GM12891 (cell line): ENCODE measurements around the gene FBXL15.

Experiments
- DNase-seq: peaks from one replicate; pipeline ENCODE4 v3.0.0; 2011; ENCODE audit warnings: low spot score; ENCODE audit not compliant: insufficient read length
- FAIRE-seq: peaks from 2 replicates; lab custom pipeline; 2011; peaks lifted over from hg19 to GRCh38; lab: Jason Lieb, UNC
- PAX5 ChIP-seq: IDR thresholded peaks from 2 replicates; pipeline ENCODE4 v1.6.1; 2011; ENCODE audit warnings: low read length, moderate library complexity, mild to moderate bottlenecking; ENCODE audit not compliant: insufficient read depth, severe bottlenecking
- POLR2A ChIP-seq: IDR thresholded peaks from 2 replicates; pipeline ENCODE4 v1.6.1; 2011; ENCODE audit warnings: low read depth, low read length, control low read depth
- POLR2AphosphoS5 ChIP-seq: IDR thresholded peaks from 2 replicates; pipeline ENCODE4 v1.6.1; 2011; ENCODE audit warnings: low read depth, low read length, control low read depth
- POU2F2 ChIP-seq: IDR thresholded peaks from 2 replicates; pipeline ENCODE4 v1.6.1; 2011; ENCODE audit warnings: low read depth, mild to moderate bottlenecking, control low read depth, low read length, moderate library complexity
- SPI1 ChIP-seq: IDR thresholded peaks from 2 replicates; pipeline ENCODE4 v1.6.1; 2011; ENCODE audit warnings: low read depth, low read length, control low read depth
- TAF1 ChIP-seq: IDR thresholded peaks from 2 replicates; pipeline ENCODE4 v1.6.1; 2011; ENCODE audit warnings: low read depth, low read length, control low read depth

Gene FBXL15

DNA sequence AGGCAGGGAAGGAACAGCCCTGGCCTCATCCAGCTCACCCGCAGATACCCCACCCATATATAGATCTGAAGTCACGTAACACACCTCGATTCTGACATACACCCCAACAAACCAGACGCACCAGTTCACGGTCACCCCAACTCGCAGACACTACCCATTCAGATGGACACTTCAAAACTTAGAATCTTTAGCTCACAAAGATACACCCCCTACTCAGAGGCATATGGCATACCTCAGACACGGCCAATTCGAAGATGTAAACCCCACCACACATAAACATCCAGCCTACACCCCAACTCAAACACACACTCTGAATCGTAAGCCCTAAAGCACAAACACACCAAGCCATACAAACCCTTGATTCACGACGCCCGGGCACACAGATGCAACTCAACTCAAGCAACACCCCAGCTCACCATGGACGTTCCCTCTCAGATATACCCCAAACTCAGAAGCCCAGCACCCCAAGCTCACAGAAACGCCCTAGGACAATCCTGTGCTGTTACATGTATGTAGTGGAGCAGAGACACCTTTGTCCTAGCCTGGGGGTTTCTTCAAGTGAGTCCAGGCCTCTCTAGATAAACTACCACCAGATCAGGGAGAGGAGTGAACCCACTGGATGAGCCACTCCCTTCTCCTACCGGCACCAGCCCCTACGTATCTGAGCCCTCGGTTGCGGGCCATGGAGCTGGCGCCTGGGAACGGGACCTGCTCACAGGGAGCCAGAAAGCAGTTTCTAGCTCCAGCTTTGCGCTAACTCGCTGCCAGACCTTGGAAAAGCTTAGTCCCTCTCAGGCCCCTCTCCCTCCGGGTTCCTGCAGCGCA, 10.8 kb upstream of the FBXL15 start:
- peak; percentile 44; the same call in 1 of the 2 replicates for TF ChIP-seq POLR2A
- TF ChIP-seq POU2F2, result 0 out of 2 replicates have a peak, but pooled peaks have one; percentile 54
- no peak for TF ChIP-seq SPI1
- peak; percentile 35 for FAIRE-seq
- DNase-seq, result peak; percentile 30

DNA sequence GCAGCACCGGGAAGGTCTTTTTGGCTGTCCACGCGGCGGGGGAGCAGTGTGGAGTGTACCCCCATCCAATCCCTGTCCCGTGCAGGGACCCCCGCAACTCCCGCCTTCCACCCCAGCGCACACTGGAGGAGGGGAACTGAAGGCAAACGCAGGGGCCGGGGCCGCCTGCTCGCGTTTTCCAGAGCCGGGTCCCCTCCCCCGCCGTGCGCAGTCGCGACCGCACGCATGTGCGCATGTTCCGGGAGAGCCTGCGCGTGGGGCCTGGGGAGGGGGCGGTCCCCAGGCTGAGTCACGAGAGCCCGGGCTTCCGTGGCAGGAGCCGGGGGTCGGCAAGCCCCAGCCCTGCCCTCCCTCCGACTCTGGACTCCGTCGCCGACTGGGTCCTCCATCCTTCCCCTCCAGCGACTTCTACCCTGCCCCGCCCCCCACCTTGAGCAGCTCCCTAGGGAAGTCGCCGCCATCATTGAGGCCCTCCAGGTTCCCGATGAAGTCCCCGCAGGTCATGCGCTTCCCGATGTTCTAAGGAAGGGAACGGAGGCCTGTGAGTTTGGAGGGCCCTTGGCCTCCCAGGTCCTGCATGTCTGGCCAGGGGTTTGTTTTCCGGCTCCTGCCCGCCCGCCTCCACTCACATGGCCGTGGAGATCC, 10.1 kb upstream of the FBXL15 start:
- FAIRE-seq (no peak), DNase-seq (peak; percentile 45)
- TF ChIP-seq SPI1 (no peak), POLR2A (0 out of 2 replicates have a peak, but pooled peaks have one; percentile 2)

DNA sequence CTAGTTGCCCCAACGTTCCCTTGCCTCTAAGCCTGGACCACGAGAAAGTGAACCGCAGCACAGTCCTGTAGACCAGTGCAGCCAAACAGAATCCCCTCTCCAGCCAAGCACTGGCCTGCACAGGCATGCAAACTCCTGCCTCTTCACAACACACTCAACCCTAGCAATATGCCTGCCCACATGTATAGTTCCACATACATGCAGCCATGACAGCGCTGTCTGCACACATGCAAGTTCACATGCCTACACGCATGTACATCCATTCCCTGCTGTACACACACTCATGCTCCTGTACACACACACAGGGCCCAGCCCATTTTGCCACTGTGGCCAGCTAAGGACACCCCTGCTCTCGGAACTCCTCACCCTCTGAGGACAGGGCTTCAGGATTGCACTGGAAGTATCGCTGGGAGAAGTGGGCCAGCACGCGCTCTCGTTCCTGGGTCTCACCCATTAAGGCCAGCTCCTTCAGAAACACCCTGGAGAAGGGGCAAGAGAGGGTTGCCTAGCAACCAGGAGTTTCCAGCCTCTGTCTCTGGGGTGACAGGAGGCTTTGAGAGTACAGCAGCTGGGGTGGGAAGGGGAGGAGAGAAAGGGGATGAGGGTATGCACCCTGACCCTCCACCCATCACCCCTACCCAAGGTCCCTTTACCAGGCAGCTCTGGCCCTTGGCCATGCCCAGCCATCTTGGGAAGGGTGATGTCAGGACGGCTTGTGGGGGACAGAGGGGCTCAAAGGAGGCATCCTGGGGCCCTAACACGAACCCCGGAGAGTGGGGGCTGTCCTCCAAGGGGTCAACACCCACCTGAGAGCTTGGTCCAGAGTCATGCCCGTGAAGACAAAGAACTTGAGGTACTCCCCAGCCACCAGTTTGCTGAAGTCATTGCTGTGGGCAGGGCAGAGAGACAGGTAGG, 9.0 kb upstream of the FBXL15 start:
- FAIRE-seq (no peak), DNase-seq (no peak)
- TF ChIP-seq POLR2AphosphoS5, result no peak
- TF ChIP-seq SPI1, result no peak
- TF ChIP-seq TAF1, result no peak
- TF ChIP-seq POLR2A, result no peak
- no peak for TF ChIP-seq POU2F2
- TF ChIP-seq PAX5, result no peak

DNA sequence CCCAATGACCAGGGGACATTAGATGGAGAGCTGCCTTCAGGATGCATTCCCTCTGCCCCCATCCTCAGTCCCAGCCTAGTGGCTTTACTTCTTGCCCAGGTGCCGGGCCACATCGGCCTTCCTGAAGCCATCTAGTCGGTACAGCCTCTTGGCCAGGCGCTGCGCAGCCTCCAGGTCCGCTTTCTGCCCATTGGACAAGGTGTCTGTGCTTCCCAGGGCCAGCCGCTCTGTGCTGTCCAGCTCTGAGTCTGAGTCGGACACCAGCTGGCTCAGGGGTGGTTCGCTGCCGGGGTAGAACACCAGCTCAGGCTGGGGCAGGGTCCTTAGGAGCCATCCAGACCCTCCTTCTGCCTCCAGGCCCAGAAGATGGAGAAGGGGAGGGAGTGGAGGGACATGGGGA, 8.3 kb upstream of the FBXL15 start:
- FAIRE-seq (no peak), DNase-seq (no peak)
- TF ChIP-seq SPI1 (no peak), POLR2AphosphoS5 (no peak), POU2F2 (no peak), TAF1 (no peak), PAX5 (no peak), POLR2A (no peak)

DNA sequence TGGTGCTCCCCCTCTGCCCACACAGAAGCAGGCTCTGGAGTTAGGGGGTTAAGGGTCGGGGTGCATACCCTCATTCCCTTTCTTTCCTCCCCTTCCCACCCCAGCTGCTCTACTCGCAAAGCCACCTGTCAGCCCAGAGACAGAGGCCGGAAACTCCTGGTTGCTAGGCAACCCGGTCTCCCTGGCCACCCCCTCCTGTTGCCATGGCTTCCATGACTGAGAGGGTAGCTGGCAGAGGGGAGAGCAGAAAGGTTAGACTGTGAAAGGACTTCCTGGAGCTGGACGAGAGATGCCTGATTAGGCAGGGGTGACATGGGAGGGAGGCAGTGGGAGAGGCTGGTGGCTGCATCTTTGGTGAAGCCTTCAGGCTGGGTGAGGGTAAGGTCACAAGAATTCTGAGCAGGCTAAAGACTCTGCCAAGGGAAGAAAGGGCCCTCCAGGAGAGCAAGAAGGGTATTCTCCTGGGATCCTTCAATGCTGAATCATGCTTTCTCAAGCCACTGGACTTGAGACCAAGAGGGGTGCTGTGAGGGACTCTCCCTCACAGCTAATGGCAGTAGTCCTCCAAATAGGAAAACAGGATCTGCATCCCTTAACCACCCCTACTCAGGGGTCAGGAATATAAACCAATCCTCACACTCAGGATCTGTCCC, 7.5 kb upstream of the FBXL15 start:
- FAIRE-seq (peak; percentile 65), DNase-seq (peak; percentile 82)
- TF ChIP-seq POLR2AphosphoS5 (no peak), SPI1 (no peak), POU2F2 (no peak), POLR2A (no peak), TAF1 (no peak), PAX5 (no peak)

DNA sequence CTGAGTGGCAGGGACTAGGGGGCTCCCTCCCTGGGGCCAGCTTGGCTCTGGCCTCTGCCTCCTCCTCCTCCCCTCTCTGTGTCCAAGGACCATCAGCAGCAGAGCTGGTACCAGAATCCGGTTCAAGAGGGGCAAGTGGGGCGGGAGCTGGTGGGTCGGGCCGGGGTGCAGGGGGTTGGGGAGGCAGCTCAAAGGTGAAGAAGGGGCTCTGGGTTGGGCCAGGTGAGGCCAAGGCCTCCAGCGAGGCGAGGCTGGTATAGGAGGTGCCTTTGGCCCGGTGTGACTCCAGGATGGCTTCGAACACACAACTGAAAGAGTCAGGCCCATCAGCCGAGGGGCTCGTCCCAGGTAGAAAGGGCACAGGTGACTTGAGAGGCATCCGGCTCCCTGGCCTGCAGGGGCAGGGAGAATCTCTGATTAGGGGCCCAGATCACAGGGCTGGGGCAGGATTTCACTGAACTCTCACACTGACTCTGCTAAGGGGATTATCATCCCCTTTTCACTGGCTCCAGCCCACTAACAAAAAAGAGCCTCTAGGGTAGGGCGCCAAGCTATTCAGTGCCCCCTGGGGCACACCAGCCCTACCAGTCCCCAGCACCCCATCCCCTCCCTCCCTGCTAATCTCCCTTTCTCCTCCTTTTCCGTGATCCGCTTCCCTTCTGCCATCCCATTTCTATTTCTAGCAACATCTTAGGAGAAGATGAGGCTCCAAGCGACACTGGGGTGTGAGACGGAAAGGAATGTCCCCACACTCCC, 6.7 kb upstream of the FBXL15 start:
- FAIRE-seq, result no peak
- TF ChIP-seq SPI1 (no peak), POLR2AphosphoS5 (no peak), POU2F2 (no peak), PAX5 (no peak), POLR2A (no peak), TAF1 (no peak)
- no peak for DNase-seq

DNA sequence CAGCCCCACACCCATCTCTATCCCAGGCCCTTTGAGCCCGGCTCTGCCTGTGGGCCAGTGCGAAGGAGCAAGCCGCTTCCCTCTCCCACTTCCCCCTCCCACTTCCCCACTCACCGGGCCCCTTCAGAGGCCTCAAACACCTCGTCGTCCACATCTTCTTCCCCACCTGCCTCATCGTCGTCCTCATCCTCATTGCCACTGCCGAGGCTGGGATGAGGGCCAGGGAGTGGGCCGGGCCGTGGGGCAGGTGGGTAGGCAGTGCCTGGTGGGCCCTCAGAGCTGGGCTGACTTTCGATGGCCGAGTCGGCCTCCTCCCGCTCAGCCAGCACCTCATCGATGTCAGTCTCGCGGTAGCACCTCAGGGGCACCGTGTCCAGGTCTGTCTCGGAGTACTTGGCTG, 5.9 kb upstream of the FBXL15 start:
- no peak for FAIRE-seq
- no peak for DNase-seq
- TF ChIP-seq TAF1, result no peak
- no peak for TF ChIP-seq POLR2A
- TF ChIP-seq POLR2AphosphoS5, result no peak
- TF ChIP-seq SPI1, result no peak

DNA sequence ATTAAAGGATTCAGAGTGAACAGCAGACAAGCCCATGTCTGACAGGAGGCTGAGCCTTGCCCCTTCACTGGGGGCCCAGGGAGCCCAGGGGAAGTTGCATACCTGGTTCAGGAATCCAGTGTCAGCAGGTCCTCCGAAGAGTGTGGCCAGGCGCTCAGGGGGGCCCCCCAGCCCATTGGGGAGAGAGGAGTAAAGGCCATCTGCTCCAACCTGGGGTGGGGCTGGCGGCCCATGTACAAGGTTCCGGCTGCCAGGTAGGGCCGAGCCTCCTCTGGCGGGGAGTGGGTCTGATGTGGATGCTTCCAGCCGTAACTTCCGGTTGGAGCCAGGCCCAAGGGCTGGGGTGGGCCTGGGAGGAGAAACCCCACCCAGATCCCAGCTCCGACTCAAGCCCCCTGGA, 4.4 kb upstream of the FBXL15 start:
- TF ChIP-seq TAF1 (no peak), POU2F2 (no peak), POLR2AphosphoS5 (no peak), PAX5 (no peak), POLR2A (no peak), SPI1 (no peak)
- no peak for FAIRE-seq
- no peak for DNase-seq
